ENCODE results near the gene EFNA2. TPM values are rescaled to one million over a fixed set of nuclear protein-coding genes. Genes with fewer than 3 reads are reported as not detected.
A peak's percentile ranks its signal among the peaks of the same experiment; 100 is the strongest.

Gene EFNA2
- total RNA-seq, 4 donors from 2014 or later: not detected

- no peak for TF ChIP-seq CTCF (IDR thresholded peaks at IDR 0.05)
- no peak for DNase-seq (ENCODE audit: low spot score)
Observed at GRCh38 chr19:1278713-1279660, 6.7 kb upstream of the EFNA2 start.

DNA sequence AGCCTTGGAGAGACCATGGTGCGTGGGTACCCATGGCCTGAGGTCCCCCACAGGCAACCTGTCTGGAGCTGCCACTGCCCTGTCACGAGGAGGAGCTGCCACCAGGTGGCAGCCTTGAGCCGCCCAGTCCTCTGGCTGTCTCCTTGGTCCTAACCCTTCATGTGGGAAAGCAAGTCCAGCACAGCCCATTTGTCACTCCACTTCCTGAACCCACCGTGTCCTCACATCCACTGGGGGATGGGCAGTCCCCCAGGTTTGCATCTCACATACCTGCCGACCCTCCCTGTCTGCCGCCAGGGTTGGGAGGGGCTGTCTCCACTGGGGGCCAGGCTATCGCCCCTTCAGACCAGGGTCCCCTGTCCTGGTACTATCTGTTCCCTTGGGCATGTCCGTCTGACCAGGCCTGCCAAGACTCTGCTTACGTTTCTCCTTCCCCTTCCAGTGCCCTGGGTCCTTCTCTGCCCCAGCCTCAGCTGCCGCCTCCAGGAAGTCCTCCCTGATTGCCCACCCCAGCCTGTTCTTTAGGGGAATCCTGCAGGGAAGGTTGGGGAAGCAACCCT is 5.8 kb upstream of the EFNA2 start:
- peak in 2 of 3 donors; percentile 37 to 85 for TF ChIP-seq CTCF (IDR thresholded peaks at IDR 0.05)

More at GRCh38 chr19:1278713-1279660, 6.7 kb upstream of the EFNA2 start:
- no peak for ATAC-seq (ENCODE audit: low FRiP score)

GRCh38 chr19:1280636-1281568 is 4.8 kb upstream of the EFNA2 start:
- no peak for TF ChIP-seq CTCF (IDR thresholded peaks at IDR 0.05)
- DNase-seq (ENCODE audit: low spot score) (no peak), ATAC-seq (ENCODE audit: low FRiP score) (no peak)

More for the DNA sequence above, 5.8 kb upstream of the EFNA2 start:
- ATAC-seq (ENCODE audit: low FRiP score) (peak; percentile 28), DNase-seq (ENCODE audit: low spot score) (no peak)

GRCh38 chr19:1281569-1282287 is 3.9 kb upstream of the EFNA2 start:
- TF ChIP-seq CTCF (IDR thresholded peaks at IDR 0.05): no peak
- ATAC-seq (ENCODE audit: low FRiP score) (no peak), DNase-seq (ENCODE audit: low spot score) (no peak)

DNA sequence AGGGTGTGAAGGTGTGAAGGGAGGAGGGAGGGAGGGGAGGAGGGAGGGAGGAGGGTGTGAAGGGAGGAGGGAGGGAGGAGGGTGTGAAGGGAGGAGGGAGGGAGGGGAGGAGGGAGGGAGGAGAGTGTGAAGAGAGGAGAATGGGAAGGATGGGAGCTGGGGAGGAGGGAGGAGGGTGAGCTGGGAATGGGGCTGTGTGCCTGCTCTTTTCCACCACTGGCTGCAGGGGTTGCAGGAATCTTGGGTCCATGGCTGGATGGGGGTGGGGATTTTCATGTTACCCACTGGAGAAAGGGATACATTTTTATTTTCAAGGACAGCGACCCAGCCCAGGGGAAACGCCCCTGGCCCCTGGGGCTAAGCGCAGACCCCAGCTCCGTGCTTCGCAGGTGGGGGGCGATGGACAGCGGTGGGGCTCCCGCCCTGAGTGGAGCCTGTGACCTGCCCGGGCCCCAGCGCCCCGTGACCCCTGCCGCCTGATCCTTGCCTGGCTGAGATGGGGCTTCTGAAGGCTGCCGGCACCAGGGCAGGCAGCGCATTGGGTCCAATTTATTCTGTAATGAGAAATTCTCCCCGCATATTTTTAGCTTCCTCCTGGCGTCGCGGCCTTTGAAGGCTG is 3.0 kb upstream of the EFNA2 start:
- no peak for TF ChIP-seq CTCF (IDR thresholded peaks at IDR 0.05)
- ATAC-seq (ENCODE audit: low FRiP score) (no peak), DNase-seq (ENCODE audit: low spot score) (no peak)
